Ovary (tissue), 3 donors: Measurements from ENCODE around the gene CALM1.

Source experiments
- POLR2A ChIP-seq: fragments of 450-650 bp; IDR thresholded peaks from one replicate; pipeline ENCODE4 v1.6.1; 2017; ENCODE audit warnings: antibody characterized with exemption, mild to moderate bottlenecking, moderate library complexity
- TF ChIP-seq, protein P1 (sequence below), 3 donors: fragments of 450-650 bp in 2 of 3; fragments of 200-600 bp in 1 of 3; IDR thresholded peaks; one replicate each; pipeline versions ENCODE4 v1.5.1 to v1.8.0; 2016 to 2022; ENCODE audit warnings: antibody characterized with exemption in 3 of 3, mild to moderate bottlenecking in 1 of 3
- donor health status: DM: no; HTN: no; CAD: no.

DNA sequence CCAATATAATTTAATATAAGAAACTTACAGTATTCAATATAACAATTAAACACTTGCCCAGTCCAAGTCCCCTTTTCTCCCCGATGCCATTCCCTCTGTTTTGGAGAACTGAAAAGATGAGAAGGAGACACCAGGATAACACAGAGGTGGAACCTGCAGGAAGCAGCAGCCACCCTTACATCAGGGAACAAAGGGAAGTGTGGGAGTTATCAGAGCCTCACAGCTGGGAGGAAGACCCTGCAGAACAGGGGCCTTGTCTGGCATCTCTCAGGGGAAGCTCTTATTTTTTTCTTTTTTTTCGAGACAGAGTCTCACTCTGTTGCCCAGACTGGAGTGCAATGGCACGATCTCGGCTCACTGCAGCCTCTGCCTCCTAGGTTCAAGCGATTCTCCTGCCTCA, 52.6 kb downstream of the CALM1 start:
- TF ChIP-seq, protein P1, sequence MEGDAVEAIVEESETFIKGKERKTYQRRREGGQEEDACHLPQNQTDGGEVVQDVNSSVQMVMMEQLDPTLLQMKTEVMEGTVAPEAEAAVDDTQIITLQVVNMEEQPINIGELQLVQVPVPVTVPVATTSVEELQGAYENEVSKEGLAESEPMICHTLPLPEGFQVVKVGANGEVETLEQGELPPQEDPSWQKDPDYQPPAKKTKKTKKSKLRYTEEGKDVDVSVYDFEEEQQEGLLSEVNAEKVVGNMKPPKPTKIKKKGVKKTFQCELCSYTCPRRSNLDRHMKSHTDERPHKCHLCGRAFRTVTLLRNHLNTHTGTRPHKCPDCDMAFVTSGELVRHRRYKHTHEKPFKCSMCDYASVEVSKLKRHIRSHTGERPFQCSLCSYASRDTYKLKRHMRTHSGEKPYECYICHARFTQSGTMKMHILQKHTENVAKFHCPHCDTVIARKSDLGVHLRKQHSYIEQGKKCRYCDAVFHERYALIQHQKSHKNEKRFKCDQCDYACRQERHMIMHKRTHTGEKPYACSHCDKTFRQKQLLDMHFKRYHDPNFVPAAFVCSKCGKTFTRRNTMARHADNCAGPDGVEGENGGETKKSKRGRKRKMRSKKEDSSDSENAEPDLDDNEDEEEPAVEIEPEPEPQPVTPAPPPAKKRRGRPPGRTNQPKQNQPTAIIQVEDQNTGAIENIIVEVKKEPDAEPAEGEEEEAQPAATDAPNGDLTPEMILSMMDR (IDR thresholded peaks at IDR 0.05) = no peak
- TF ChIP-seq POLR2A = no peak
